HepG2 (cell line): ENCODE data around the gene TRAP1. TPM values are rescaled to one million over a fixed set of nuclear protein-coding genes. Genes with fewer than 3 reads are reported as not detected.

Source experiments
- AKAP8 ChIP-seq: sonication (generic); formaldehyde crosslinking; IDR thresholded peaks from 2 replicates; pipeline ENCODE4 v1.5.1; 2020; ENCODE audit warnings: mild to moderate bottlenecking, missing genetic modification reagents
- ATF7-NPFF ChIP-seq: sonication (generic); formaldehyde crosslinking; IDR thresholded peaks from 2 replicates; pipeline ENCODE4 v1.8.1; 2023; ENCODE audit warnings: mild to moderate bottlenecking, low read depth, missing genetic modification reagents, moderate library complexity
- GTF3A ChIP-seq: sonication (generic); formaldehyde crosslinking; conservative IDR thresholded peaks from 2 replicates; pipeline ENCODE4 v1.4.0; 2020; ENCODE audit warnings: mild to moderate bottlenecking, missing genetic modification reagents
- HMG20B ChIP-seq: conservative IDR thresholded peaks from 2 replicates; pipeline ENCODE4 v1.6.1; 2016; ENCODE audit warnings: missing genetic modification reagents, missing compliant biosample characterization
- HNF1B ChIP-seq: sonication (generic); formaldehyde crosslinking; IDR thresholded peaks from 2 replicates; pipeline ENCODE4 v1.5.1; 2020; ENCODE audit warnings: mild to moderate bottlenecking, moderate library complexity, missing genetic modification reagents
- HNRNPH1 ChIP-seq: fragments of 200-400 bp; formaldehyde crosslinking; optimal IDR thresholded peaks from 2 replicates; pipeline ENCODE3; 2017; ENCODE audit warnings: mild to moderate bottlenecking, low read depth, low read length
- MXD4 ChIP-seq: IDR thresholded peaks from 2 replicates; pipeline ENCODE4 v1.6.1; 2016; ENCODE audit warnings: mild to moderate bottlenecking, missing biosample characterization, missing genetic modification reagents
- MXI1 ChIP-seq: IDR thresholded peaks from 3 replicates; pipeline ENCODE4 v1.6.1; 2012; ENCODE audit warnings: low read depth, low read length, inconsistent platforms, borderline replicate concordance
- NFE2 ChIP-seq: sonication (generic); formaldehyde crosslinking; IDR thresholded peaks from 2 replicates; pipeline ENCODE4 v1.4.0; 2020; ENCODE audit warnings: missing genetic modification reagents
- NFIC ChIP-seq: IDR thresholded peaks from 2 replicates; pipeline ENCODE4 v1.6.1; 2012; ENCODE audit warnings: mild to moderate bottlenecking, low read length, inconsistent platforms
- NR2F6 ChIP-seq, 2 experiments: IDR thresholded peaks; 2 replicates each; pipeline ENCODE4 v1.6.1; 2016; ENCODE audit warnings: antibody characterized with exemption in 1 of 2, mild to moderate bottlenecking in 1 of 2
- PHF8 ChIP-seq: sonication (generic); formaldehyde crosslinking; IDR thresholded peaks from 2 replicates; pipeline ENCODE4 v1.5.0; 2020; ENCODE audit warnings: missing genetic modification reagents
- POLR2AphosphoS5 ChIP-seq: IDR thresholded peaks from 2 replicates; pipeline ENCODE4 v1.6.1; 2012; ENCODE audit warnings: low read depth, low read length
- PTBP1 ChIP-seq: fragments of 200-400 bp; formaldehyde crosslinking; IDR thresholded peaks from 2 replicates; pipeline ENCODE4 v1.6.1; 2018; ENCODE audit warnings: low read length, low read depth; ENCODE audit not compliant: poor library complexity, severe bottlenecking
- RXRA ChIP-seq: sonication (generic); formaldehyde crosslinking; IDR thresholded peaks from 2 replicates; pipeline ENCODE4 v1.5.1; 2020; ENCODE audit warnings: missing genetic modification reagents
- SOX13 ChIP-seq, 3 experiments: fragments of 450-650 bp in 1 of 3; sonication (generic) in 1 of 3; formaldehyde crosslinking in 1 of 3; IDR thresholded peaks in 2 of 3; conservative IDR thresholded peaks in 1 of 3; 2 replicates each; pipeline versions ENCODE4 v1.5.0 to v1.6.1; 2016 to 2020; ENCODE audit warnings: antibody characterized with exemption in 1 of 3, mild to moderate bottlenecking in 1 of 3, missing compliant biosample characterization in 1 of 3, missing genetic modification reagents in 1 of 3, moderate library complexity in 1 of 3
- TOPORS ChIP-seq: sonication (generic); formaldehyde crosslinking; IDR thresholded peaks from 2 replicates; pipeline ENCODE4 v1.8.0; 2023; ENCODE audit warnings: mild to moderate bottlenecking, missing genetic modification reagents
- ZBTB7B ChIP-seq: sonication (generic); formaldehyde crosslinking; IDR thresholded peaks from 2 replicates; pipeline ENCODE4 v1.4.0; 2020; ENCODE audit warnings: missing genetic modification reagents
- ZNF614 ChIP-seq: IDR thresholded peaks from 2 replicates; pipeline ENCODE4 v1.6.1; 2018; ENCODE audit warnings: missing biosample characterization, missing genetic modification reagents, inconsistent platforms, borderline replicate concordance
- ZZZ3 ChIP-seq: sonication (generic); formaldehyde crosslinking; IDR thresholded peaks from 2 replicates; pipeline ENCODE4 v1.4.0; 2020; ENCODE audit warnings: missing genetic modification reagents, mild to moderate bottlenecking, borderline replicate concordance
- polyA plus RNA-seq, 8 experiments: library from polyadenylated mRNA; depleted of rRNA in 3 of 8; stranded (reverse) in 7 of 8; unstranded in 1 of 8; fragments of >200 nt; fragmentation: Illumina TruSeq in 4 of 8; extraction: Trizol in 4 of 8; gene quantifications; 2 replicates each; pipeline versions ENCODE4 v1.2.1 to v1.2.3, GENCODE V29; 2011 to 2016; ENCODE audit warnings: low read depth in 4 of 8, missing spikeins in 1 of 8, mixed read lengths in 1 of 8; ENCODE audit not compliant: insufficient read depth in 1 of 8
- total RNA-seq, 5 experiments: library from RNA; depleted of rRNA; stranded (reverse); fragments of >200 nt; fragmentation: Illumina TruSeq; extraction: Trizol; gene quantifications; 2 replicates each; pipeline ENCODE4 v1.2.3, GENCODE V29; 2016; ENCODE audit warnings: low read depth in 1 of 5
- TF ChIP-seq, protein P1 (sequence below): sonication (generic); formaldehyde crosslinking; IDR thresholded peaks from 2 replicates; pipeline ENCODE4 v1.5.0; 2020; ENCODE audit warnings: missing genetic modification reagents
- TF ChIP-seq, protein P2 (sequence below): sonication (generic); formaldehyde crosslinking; IDR thresholded peaks from 2 replicates; pipeline ENCODE4 v1.5.1; 2020; ENCODE audit warnings: mild to moderate bottlenecking, missing genetic modification reagents, borderline replicate concordance
- TF ChIP-seq, protein P3 (sequence below): sonication (generic); formaldehyde crosslinking; IDR thresholded peaks from 2 replicates; pipeline ENCODE4 v1.4.0; 2020; ENCODE audit warnings: mild to moderate bottlenecking, missing genetic modification reagents

TRAP1 gene
- total and polyA plus RNA-seq, 2 of the 13 experiments (the other 11 are each of a cell fraction or from before 2014, with no cell fraction given): 127 to 240 TPM

DNA sequence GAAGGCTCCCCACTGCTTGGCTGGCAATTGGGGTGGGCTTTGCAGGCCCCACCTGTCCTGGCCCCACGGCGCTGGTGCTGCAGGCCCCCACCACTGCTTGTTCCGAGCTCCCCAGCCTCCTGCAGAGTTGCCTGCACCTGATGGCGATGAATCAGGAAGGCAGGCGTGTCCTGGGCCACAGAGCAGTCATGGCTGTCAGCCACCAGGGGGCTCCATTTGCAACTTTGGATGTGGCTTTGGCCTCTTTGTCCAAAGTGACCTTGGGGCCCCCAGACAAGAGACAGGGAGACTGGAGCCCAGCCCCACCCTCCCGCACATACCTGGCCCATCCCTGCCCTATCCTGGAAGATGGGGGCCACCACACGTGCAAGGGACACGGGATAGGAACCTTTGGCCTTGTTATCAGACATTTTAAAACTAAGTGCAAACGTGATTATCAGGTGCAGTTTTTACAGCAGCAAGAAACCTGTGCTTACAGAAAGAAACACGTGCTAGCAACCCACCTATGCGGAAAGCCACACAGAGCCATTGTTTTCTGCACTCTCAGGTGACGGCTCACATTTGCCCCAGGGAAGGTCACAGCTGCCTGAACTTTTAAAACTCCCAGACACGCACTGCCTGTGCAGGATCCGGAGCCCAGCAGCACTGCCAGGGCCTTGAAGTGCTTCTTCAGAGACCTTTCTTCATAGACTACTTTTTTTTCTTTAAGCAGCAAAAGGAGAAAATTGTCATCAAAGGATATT, 62.9 kb downstream of the TRAP1 start, which contains the start of gene DNASE1 (continued):
- TF ChIP-seq ATF7-NPFF (CRISPR knock-in tag): no peak
- TF ChIP-seq TOPORS (CRISPR knock-in tag): no peak
- no peak for TF ChIP-seq NFIC
- TF ChIP-seq NFE2 (CRISPR knock-in tag): no peak
- TF ChIP-seq MXD4 (CRISPR knock-in tag): peak; percentile 38; the same call in 1 of the 2 replicates
- TF ChIP-seq HNRNPH1: no peak
- TF ChIP-seq RXRA (CRISPR knock-in tag): peak; percentile 78
- TF ChIP-seq, protein P1, sequence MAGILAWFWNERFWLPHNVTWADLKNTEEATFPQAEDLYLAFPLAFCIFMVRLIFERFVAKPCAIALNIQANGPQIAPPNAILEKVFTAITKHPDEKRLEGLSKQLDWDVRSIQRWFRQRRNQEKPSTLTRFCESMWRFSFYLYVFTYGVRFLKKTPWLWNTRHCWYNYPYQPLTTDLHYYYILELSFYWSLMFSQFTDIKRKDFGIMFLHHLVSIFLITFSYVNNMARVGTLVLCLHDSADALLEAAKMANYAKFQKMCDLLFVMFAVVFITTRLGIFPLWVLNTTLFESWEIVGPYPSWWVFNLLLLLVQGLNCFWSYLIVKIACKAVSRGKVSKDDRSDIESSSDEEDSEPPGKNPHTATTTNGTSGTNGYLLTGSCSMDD (CRISPR knock-in tag): no peak
- TF ChIP-seq, protein P2, sequence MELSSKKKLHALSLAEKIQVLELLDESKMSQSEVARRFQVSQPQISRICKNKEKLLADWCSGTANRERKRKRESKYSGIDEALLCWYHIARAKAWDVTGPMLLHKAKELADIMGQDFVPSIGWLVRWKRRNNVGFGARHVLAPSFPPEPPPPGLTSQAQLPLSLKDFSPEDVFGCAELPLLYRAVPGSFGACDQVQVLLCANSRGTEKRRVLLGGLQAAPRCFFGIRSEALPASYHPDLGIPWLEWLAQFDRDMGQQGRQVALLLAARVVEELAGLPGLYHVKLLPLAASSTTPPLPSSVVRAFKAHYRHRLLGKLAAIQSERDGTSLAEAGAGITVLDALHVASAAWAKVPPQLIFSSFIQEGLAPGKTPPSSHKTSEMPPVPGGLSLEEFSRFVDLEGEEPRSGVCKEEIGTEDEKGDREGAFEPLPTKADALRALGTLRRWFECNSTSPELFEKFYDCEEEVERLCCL: no peak
- TF ChIP-seq ZBTB7B (CRISPR knock-in tag): peak; percentile 87
- TF ChIP-seq HMG20B (CRISPR knock-in tag): no peak; the same call in 1 of the 2 replicates
- TF ChIP-seq NR2F6 (IDR thresholded peaks at IDR 0.05): peak; percentile 73
- TF ChIP-seq NR2F6 (CRISPR knock-in tag; IDR thresholded peaks at IDR 0.05): peak; percentile 81; the same call in 1 of the 2 replicates
- peak; percentile 80; the same call in 1 of the 2 replicates for TF ChIP-seq AKAP8 (CRISPR knock-in tag)
- TF ChIP-seq PTBP1: peak; percentile 57
- no peak for TF ChIP-seq GTF3A (CRISPR knock-in tag)
- TF ChIP-seq POLR2AphosphoS5: no peak
- TF ChIP-seq, protein P3, sequence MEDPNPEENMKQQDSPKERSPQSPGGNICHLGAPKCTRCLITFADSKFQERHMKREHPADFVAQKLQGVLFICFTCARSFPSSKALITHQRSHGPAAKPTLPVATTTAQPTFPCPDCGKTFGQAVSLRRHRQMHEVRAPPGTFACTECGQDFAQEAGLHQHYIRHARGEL: peak; percentile 44; the same call in 1 of the 2 replicates
- no peak for TF ChIP-seq MXI1
- TF ChIP-seq ZZZ3 (CRISPR knock-in tag): no peak
- no peak for TF ChIP-seq ZNF614 (CRISPR knock-in tag)
- TF ChIP-seq HNF1B (CRISPR knock-in tag): peak; percentile 65; the same call in 1 of the 2 replicates
- TF ChIP-seq PHF8 (CRISPR knock-in tag): no peak
- TF ChIP-seq SOX13 (IDR thresholded peaks at IDR 0.05): peak; percentile 67
- TF ChIP-seq SOX13 (CRISPR knock-in tag; conservative IDR thresholded peaks at IDR 0.05 in 1 of 2, IDR thresholded peaks at IDR 0.05 in 1 of 2): peak in 1 of 2 experiments; percentile 75; a peak in 2 of 4 replicates
